ENCODE measurements around the gene MORN1. TPM values are rescaled to one million over a fixed set of nuclear protein-coding genes. Genes with fewer than 3 reads are reported as not detected.
A peak's percentile ranks its signal among the peaks of the same experiment; 100 is the strongest.

Gene MORN1
- total RNA-seq, 1 donor from 2014 or later = 4.5 TPM

GRCh38 chr1:2408859-2409276 lies 17.5 kb upstream of the MORN1 start:
- peak overlapping the region; percentile 55 for H3K4me3 ChIP-seq
- DNase-seq = peak; percentile 41
- no peaks in the 10 kb centered on the region for H3K9me3 ChIP-seq (replicated peaks)
- peaks cover 46% of the 10 kb centered on the region for H3K36me3 ChIP-seq
- no peak for TF ChIP-seq CTCF (IDR thresholded peaks at IDR 0.05; ENCODE audit: borderline replicate concordance)
- peaks cover 49% of the 10 kb centered on the region for H3K4me1 ChIP-seq
- peak overlapping the region; percentile 72 for H3K27ac ChIP-seq (replicated peaks)
- intact Hi-C loops (cut with micrococcal nuclease) = no loop called here
- H3K27me3 ChIP-seq (ENCODE audit: low read depth) = no peaks in the 10 kb centered on the region

- Histone ChIP-seq H3K27me3 (ENCODE audit: low read depth) (no peaks in the 10 kb centered on the region), H3K4me1 (peaks cover 45% of the 10 kb centered on the region), H3K27ac (replicated peaks) (peak overlapping the region; percentile 72), H3K4me3 (peak overlapping the region; percentile 55), H3K36me3 (peaks cover 50% of the 10 kb centered on the region), H3K9me3 (replicated peaks) (no peaks in the 10 kb centered on the region)
- intact Hi-C loops (cut with micrococcal nuclease) = no loop called here
- no peak for TF ChIP-seq CTCF (IDR thresholded peaks at IDR 0.05; ENCODE audit: borderline replicate concordance)
- DNase-seq = no peak
Observed at GRCh38 chr1:2408456-2408855, 17.1 kb upstream of the MORN1 start.

- intact Hi-C loops (cut with micrococcal nuclease) = no loop called here
- H3K4me3 ChIP-seq = peak overlapping the region; percentile 55
- peaks cover 55% of the 10 kb centered on the region for H3K36me3 ChIP-seq
- TF ChIP-seq CTCF (IDR thresholded peaks at IDR 0.05; ENCODE audit: borderline replicate concordance) = no peak
- DNase-seq = no peak
- no peaks in the 10 kb centered on the region for H3K27me3 ChIP-seq (ENCODE audit: low read depth)
- peak overlapping the region; percentile 72 for H3K27ac ChIP-seq (replicated peaks)
- H3K4me1 ChIP-seq = peaks cover 40% of the 10 kb centered on the region
- H3K9me3 ChIP-seq (replicated peaks) = no peaks in the 10 kb centered on the region
Observed at GRCh38 chr1:2407991-2408275, 16.6 kb upstream of the MORN1 start.

DNA sequence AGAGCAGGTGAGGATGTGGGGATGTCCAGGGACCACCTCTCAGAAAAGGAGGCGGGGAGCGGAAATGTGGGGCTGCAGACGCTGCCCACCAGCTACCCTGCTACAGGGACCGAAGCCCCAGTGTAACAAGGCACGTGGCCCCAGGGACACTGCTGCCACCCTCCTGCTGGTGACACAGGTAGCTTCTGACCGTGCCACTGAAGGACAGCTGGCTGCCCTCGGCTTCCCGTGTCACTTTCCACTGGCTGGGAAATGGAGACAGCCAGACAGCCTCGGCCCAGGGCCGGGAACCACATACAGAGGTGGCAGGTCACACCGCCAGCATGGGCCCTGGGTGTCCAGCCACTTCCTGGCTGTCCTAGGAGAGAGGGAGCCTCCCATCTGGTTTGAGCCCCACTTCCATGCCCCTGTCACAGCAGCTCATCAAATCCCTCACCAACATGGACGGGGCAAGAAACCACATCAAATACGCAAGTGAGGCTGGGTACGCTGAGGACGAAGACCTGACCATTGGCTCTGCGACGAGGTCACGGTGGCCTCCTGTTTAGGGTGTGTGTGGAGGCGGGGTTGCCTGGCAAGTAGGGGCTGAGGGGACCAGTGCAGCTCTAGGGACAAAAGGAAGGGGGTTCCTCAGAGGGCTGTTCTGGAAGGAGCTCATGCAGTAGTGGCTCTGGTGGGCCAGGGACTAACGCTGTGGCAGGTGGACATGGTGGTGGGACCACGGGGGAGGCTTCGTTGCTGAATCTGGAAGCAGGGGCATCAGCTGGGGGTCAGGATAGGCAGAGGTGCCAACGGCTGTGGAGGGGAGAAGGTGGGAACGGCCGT lies 16.0 kb upstream of the MORN1 start:
- Histone ChIP-seq H3K4me1 (peaks cover 37% of the 10 kb centered on the region), H3K9me3 (replicated peaks) (no peaks in the 10 kb centered on the region), H3K27me3 (ENCODE audit: low read depth) (no peaks in the 10 kb centered on the region), H3K27ac (replicated peaks) (peak overlapping the region; percentile 72), H3K4me3 (peak overlapping the region; percentile 55), H3K36me3 (peaks cover 61% of the 10 kb centered on the region)
- intact Hi-C loops (cut with micrococcal nuclease) = no loop called here
- no peak for TF ChIP-seq CTCF (IDR thresholded peaks at IDR 0.05; ENCODE audit: borderline replicate concordance)
- DNase-seq = no peak

GRCh38 chr1:2406451-2407041 lies 15.2 kb upstream of the MORN1 start:
- DNase-seq = no peak
- no peak for TF ChIP-seq CTCF (IDR thresholded peaks at IDR 0.05; ENCODE audit: borderline replicate concordance)
- peaks cover 29% of the 10 kb centered on the region for H3K4me1 ChIP-seq
- no peak overlapping the region for H3K4me3 ChIP-seq
- H3K36me3 ChIP-seq = peaks cover 69% of the 10 kb centered on the region
- intact Hi-C loops (cut with micrococcal nuclease) = no loop called here
- H3K27ac ChIP-seq (replicated peaks) = peak overlapping the region; percentile 72
- H3K27me3 ChIP-seq (ENCODE audit: low read depth) = no peaks in the 10 kb centered on the region
- H3K9me3 ChIP-seq (replicated peaks) = no peaks in the 10 kb centered on the region

Data from left ventricle myocardium inferior (tissue), 1 donor.